Measurements from ENCODE around the gene SNTN.

The SNTN gene

GRCh38 chr3:63679186-63679585 lies 26.7 kb downstream of the SNTN start:
- DNase-seq, result no peak

- DNase-seq, result no peak
Measured at GRCh38 chr3:63684081-63684480, 31.6 kb downstream of the SNTN start.

DNA sequence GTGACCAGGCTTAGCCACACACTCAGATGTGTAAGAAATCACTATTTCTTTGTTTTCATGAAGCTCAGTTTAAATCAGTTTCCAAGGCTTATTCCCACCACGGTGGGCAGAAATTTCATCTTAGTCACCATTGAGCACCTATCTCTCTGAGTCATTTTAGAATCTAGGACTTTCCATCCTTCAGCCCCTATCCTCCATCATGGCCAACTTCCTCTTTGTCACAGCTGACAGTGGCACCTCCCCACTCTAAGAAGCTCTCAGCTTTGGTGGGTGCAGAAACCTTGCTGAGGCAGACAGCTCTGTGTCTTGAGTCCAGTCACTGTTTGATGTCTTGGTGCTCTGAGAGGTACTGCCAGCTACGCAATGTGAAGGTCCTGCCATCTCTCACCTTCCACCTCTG lies 32.9 kb downstream of the SNTN start:
- DNase-seq, result no peak

- no peak for DNase-seq
Measured at GRCh38 chr3:63687278-63688225, 35.1 kb downstream of the SNTN start.

DNA sequence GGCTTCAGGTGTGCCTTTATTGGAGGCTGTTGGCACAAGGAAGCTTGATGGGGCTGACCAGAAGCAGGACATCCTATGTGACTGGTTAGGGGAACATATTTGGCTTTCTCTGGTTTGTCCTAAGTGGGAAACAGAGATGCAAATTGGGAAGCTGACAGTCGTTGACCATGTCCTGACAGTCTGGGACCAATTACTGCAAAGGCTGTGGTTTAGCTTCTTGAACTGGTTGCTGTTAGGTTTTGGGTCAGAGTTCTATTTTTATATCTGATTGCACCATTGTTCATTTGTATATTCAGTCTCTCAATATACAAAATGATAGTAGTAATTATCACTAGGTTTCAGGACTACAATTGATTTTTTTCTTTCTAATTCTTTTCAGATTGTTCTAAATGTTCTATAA lies 36.8 kb downstream of the SNTN start:
- DNase-seq, result no peak

DNA sequence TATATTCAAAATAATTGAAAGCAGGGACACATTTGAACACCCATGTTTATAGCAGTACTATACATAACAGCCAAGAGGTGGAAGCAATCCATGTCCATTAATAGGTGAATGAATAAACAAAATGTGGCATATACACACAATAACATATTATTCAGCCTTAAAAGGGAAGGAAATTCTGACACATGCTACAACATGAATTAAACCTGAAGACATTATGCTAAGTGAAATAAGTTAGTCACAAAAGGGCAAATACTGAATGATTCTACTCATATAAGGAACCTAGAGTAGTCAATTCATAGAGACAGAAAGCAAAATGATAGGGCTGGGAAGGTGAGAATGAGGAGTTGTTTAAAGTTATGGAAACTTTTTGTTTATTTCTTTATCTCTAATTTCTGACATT lies 40.9 kb downstream of the SNTN start:
- no peak for DNase-seq

GRCh38 chr3:63705092-63705645 lies 52.7 kb downstream of the SNTN start:
- no peak for DNase-seq

DNA sequence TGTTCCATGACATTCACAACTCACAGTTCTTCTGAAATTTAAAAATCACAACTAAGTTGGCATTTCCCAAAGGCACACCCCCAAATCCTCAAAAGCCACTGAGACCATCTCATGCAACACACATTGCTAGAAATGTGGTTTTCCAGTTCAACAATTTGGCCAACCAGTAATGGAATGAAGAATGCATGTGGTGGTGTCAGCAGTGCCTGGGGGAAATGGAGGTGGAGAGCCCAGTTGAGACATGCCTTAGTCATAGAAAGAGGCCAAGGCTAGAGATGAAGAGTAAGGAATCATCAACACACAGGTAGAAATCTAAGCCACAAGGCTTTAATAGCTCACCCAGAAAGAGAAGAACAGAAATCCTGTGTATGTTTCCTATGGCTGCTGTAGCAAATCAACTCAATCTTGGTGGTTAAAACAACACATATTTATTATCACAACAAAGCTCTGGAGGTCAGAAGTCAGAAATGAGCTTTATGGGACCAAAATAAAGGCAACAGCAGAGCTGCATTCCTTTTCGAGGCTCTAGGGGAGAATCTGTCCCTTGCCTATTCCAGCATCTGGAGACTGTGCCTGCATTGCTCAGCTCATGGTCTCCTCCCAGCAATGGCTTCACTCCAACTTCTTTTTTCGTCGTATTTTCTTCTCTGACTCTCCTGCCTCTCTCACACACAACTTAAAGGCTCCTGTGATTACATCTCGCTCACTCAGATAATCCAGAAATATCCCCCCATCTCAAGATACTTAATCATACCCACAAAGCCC lies 54.0 kb downstream of the SNTN start:
- DNase-seq, result no peak

DNA sequence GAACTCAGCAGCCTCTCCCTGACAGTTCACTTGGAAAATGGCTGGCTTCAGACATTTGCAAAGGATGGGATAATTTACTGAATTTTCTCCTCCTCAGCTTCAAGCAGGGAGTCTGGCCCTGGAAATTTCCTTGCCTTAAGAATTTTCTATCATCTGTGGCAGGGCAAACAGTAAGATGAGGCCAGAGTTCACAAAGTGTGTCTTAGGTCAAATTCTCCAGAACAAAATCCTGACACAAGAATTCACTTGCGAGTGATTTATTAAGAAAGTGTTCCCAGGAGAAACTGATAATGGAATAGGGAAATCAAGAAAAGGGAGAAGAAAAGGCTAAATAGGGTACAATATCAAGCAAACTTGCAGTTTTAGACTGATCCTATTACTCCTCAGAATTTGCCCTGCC lies 55.3 kb downstream of the SNTN start:
- DNase-seq, result no peak

DNA sequence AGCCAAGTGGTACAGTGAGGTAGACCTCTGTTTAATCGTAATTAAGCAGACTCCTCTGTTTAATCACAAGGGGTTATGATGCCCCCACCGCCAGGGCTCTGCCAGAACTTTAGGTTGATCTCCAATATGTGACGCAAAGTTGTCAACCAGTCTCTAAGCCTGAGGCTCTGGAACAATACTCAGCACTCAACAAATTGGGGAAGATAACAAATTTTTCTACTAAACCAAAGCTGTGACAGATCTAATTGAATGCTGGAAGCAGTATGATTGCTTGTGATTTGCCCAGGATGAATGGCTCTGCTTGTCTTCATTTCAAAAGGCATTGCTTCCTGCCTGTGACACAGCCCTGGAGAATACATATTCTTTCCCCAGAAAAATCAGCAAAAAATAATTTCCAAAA lies 57.1 kb downstream of the SNTN start:
- DNase-seq, result no peak
